SK-N-SH treated with all-trans-retinoic acid at 6 μM for 48 hours (cell line): Measurements from ENCODE around the gene ALX1.

Experiments used
- ARNTL ChIP-seq: fragments of 450-650 bp; formaldehyde crosslinking; IDR thresholded peaks from 2 replicates; pipeline ENCODE4 v1.5.0; 2020; ENCODE audit warnings: low read depth, mild to moderate bottlenecking, moderate library complexity, borderline replicate concordance
- CREB5 ChIP-seq: fragments of 250-450 bp; sonication (Bioruptor Pico); IDR thresholded peaks from 2 replicates; pipeline ENCODE4 v1.5.1; 2020; ENCODE audit warnings: low read depth, mild to moderate bottlenecking, moderate library complexity
- CSDC2 ChIP-seq: fragments of 250-450 bp; sonication (Bioruptor Pico); IDR thresholded peaks from 2 replicates; pipeline ENCODE4 v1.5.0; 2020; ENCODE audit warnings: mild to moderate bottlenecking, moderate library complexity
- CSRNP3 ChIP-seq: fragments of 250-450 bp; sonication (Bioruptor Pico); IDR thresholded peaks from 2 replicates; pipeline ENCODE4 v1.5.1; 2021; ENCODE audit warnings: mild to moderate bottlenecking, moderate library complexity
- ESRRG ChIP-seq: fragments of 250-450 bp; sonication (Bioruptor Pico); IDR thresholded peaks from 2 replicates; pipeline ENCODE4 v1.6.1; 2021; ENCODE audit warnings: mild to moderate bottlenecking
- PATZ1 ChIP-seq: fragments of 250-450 bp; sonication (Bioruptor Pico); IDR thresholded peaks from 2 replicates; pipeline ENCODE4 v1.8.0; 2020; ENCODE audit warnings: mild to moderate bottlenecking, moderate library complexity, borderline replicate concordance
- PPARA ChIP-seq: fragments of 250-450 bp; sonication (Bioruptor Pico); IDR thresholded peaks from 2 replicates; pipeline ENCODE4 v1.5.0; 2020; ENCODE audit warnings: mild to moderate bottlenecking, borderline replicate concordance
- RARB ChIP-seq: fragments of 250-450 bp; sonication (Bioruptor Pico); IDR thresholded peaks from 2 replicates; pipeline ENCODE4 v1.8.0; 2021; ENCODE audit warnings: mild to moderate bottlenecking, moderate library complexity
- ZC3H10 ChIP-seq: fragments of 250-450 bp; sonication (Bioruptor Pico); IDR thresholded peaks from 2 replicates; pipeline ENCODE4 v1.5.1; 2021; ENCODE audit warnings: mild to moderate bottlenecking, moderate library complexity
- ZFP3 ChIP-seq: fragments of 250-450 bp; sonication (Bioruptor Pico); IDR thresholded peaks from 2 replicates; pipeline ENCODE4 v1.5.0; 2020; ENCODE audit warnings: mild to moderate bottlenecking, moderate library complexity
- ZFP30 ChIP-seq: fragments of 450-650 bp; formaldehyde crosslinking; IDR thresholded peaks from 2 replicates; pipeline ENCODE4 v1.5.0; 2022; ENCODE audit warnings: mild to moderate bottlenecking, moderate library complexity
- ZNF70 ChIP-seq: fragments of 450-650 bp; formaldehyde crosslinking; IDR thresholded peaks from 2 replicates; pipeline ENCODE4 v1.5.0; 2020; ENCODE audit warnings: mild to moderate bottlenecking, moderate library complexity
- ZNF8 ChIP-seq: fragments of 450-650 bp; formaldehyde crosslinking; IDR thresholded peaks from 2 replicates; pipeline ENCODE4 v1.5.0; 2020; ENCODE audit warnings: mild to moderate bottlenecking, moderate library complexity

GRCh38 chr12:85283560-85283959 lies 3.5 kb downstream of the ALX1 start:
- TF ChIP-seq ZC3H10 (no peak), RARB (no peak), CREB5 (CRISPR knock-in tag) (no peak), PPARA (CRISPR knock-in tag) (no peak), CSDC2 (CRISPR knock-in tag) (no peak), ARNTL (CRISPR knock-in tag) (no peak), ZNF8 (no peak), ZFP30 (CRISPR knock-in tag) (no peak), CSRNP3 (CRISPR knock-in tag) (no peak), ESRRG (no peak), PATZ1 (CRISPR knock-in tag) (no peak), ZNF70 (CRISPR knock-in tag) (no peak), ZFP3 (no peak)
